Lung (tissue), 12 donors: ENCODE measurements around the gene SETD7. TPM values are rescaled to one million over a fixed set of nuclear protein-coding genes. Genes with fewer than 3 reads are reported as not detected.
A peak's percentile ranks its signal among the peaks of the same experiment; 100 is the strongest.

ENCODE experiments used
- ATAC-seq: fragments of 200-7000 bp; cut with Tn5 transposase; one replicate; pipeline ENCODE4 v1.9.1; 2020; ENCODE audit warnings: moderate number of reproducible peaks; ENCODE audit not compliant: insufficient read depth, low FRiP score
- DNase-seq, 3 donors: peaks; one replicate each; pipeline ENCODE4 v3.0.0-alpha.2; 2013 to 2017
- H3K27ac ChIP-seq, 2 donors: one replicate each; pipeline ENCODE4 v1.5.1; 2013; ENCODE audit warnings: mild to moderate bottlenecking in 2 of 2, moderate library complexity in 2 of 2, control low read depth in 1 of 2, inconsistent platforms in 1 of 2, low read depth in 1 of 2, low read length in 1 of 2
- H3K27me3 ChIP-seq, 3 donors: one replicate each; pipeline ENCODE4 v1.5.1; 2013; ENCODE audit warnings: low read length in 2 of 3; ENCODE audit not compliant: control insufficient read depth in 3 of 3, insufficient read depth in 3 of 3
- H3K36me3 ChIP-seq, 4 donors: one replicate each; pipeline ENCODE4 v1.5.1; 2013; ENCODE audit warnings: low read length in 4 of 4, mild to moderate bottlenecking in 1 of 4, moderate library complexity in 1 of 4; ENCODE audit not compliant: control insufficient read depth in 4 of 4, insufficient read depth in 4 of 4
- H3K4me1 ChIP-seq, 5 donors: one replicate each; pipeline ENCODE4 v1.5.1; 2013; ENCODE audit warnings: low read length in 5 of 5, mild to moderate bottlenecking in 2 of 5, moderate library complexity in 1 of 5; ENCODE audit not compliant: control insufficient read depth in 5 of 5, insufficient read depth in 5 of 5
- H3K4me3 ChIP-seq: one replicate; pipeline ENCODE4 v1.5.1; 2013; ENCODE audit warnings: mild to moderate bottlenecking, control low read depth, moderate library complexity
- H3K9ac ChIP-seq, 2 donors: one replicate each; pipeline ENCODE4 v1.5.1; 2013; ENCODE audit warnings: low read length in 2 of 2, control low read depth in 1 of 2; ENCODE audit not compliant: insufficient read depth in 1 of 2
- H3K9me3 ChIP-seq, 4 donors: one replicate each; pipeline ENCODE4 v1.5.1; 2013; ENCODE audit warnings: low read length in 3 of 4, mild to moderate bottlenecking in 1 of 4, moderate library complexity in 1 of 4; ENCODE audit not compliant: control insufficient read depth in 4 of 4, insufficient read depth in 3 of 4
- CTCF ChIP-seq: IDR thresholded peaks from 2 replicates; pipeline ENCODE4 v1.5.1; 2012; ENCODE audit warnings: mild to moderate bottlenecking; ENCODE audit errors: control extremely low read depth, extremely low read depth
- WGBS, 2 donors: extraction: QIAGEN DNeasy Blood & Tissue Kit; methylation state at CpG; one replicate each; pipeline ENCODE4 v1.1.7; 2013; 5-methylcytosine and 5-hydroxymethylcytosine counted together
- polyA plus RNA-seq, 2 donors: library from polyadenylated mRNA; stranded (reverse); fragments of 200-250 nt; gene quantifications; one replicate each; pipeline ENCODE4 v1.2.1, GENCODE V29; 2013
- total RNA-seq, 2 donors: library from RNA; depleted of rRNA in 1 of 2; stranded (reverse); fragments of >200 nt in 1 of 2; gene quantifications; one replicate each; pipeline ENCODE4 v1.2.1, GENCODE V29; 2014 to 2021
- donor health status: control.
- donor health status: control.
- donor health status: Bipolar disorder and iron deficiency.
- donor health status: healthy.
- donor health status: DM: yes; HTN: yes; CAD: no.

Gene SETD7
- total and polyA plus RNA-seq, 4 donors, result 8.9 to 35.7 (median 24.8) TPM

DNA sequence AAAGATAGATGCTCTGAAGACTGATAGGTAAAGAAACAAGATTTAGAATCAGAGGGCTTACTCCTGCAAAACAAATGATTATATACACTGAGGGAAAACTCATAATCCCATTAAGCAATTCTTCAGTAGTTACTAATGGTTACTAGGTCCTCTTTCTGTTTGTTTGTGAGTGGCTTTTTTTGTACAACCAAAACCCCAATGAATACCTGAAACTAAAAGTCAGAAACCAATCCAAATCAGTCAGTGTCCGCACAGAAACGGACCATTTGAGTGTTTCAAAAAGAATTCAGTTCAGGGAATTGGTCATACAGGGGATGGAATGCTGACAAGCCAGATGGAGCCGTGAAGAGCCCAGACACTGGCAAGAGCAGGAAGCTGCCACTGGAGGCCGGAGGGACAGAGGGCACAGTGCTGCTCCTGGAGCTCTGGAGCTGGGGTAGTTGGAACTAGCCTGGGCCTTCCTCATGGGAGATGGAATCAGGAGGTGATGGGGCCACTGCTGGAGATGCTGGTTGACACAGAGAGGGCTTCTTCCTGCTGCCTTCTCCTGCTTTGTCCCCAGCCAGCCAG, 31.9 kb downstream of the SETD7 start:
- H3K9ac ChIP-seq, result no peak overlapping the region

GRCh38 chr4:139523076-139523475, 32.9 kb downstream of the SETD7 start:
- Histone ChIP-seq H3K36me3 (peaks cover 26 to 53% (median 30%) of the 10 kb centered on the region in 4 donors), H3K27ac (no peak overlapping the region), H3K4me3 (no peak overlapping the region), H3K9me3 (no peaks in the 10 kb centered on the region), H3K9ac (no peak overlapping the region), H3K27me3 (peaks cover 0 to 2% (median 0%) of the 10 kb centered on the region in 3 donors), H3K4me1 (peaks cover 0 to 3% (median 0%) of the 10 kb centered on the region in 5 donors)
- TF ChIP-seq CTCF, result no peak
- 66 to 83% methylated on average over 1 of the region's 1 CpG for WGBS, 2 donors
- ATAC-seq (no peak), DNase-seq (no peak)

More for the DNA sequence above, 31.9 kb downstream of the SETD7 start:
- Histone ChIP-seq H3K27ac (peak overlapping the region in 1 of 2 donors; percentile 3), H3K4me1 (peaks cover 0 to 4% (median 3%) of the 10 kb centered on the region in 5 donors), H3K36me3 (peaks cover 19 to 48% (median 27%) of the 10 kb centered on the region in 4 donors), H3K4me3 (no peak overlapping the region), H3K9me3 (no peaks in the 10 kb centered on the region), H3K27me3 (peaks cover 0 to 2% (median 0%) of the 10 kb centered on the region in 3 donors)
- no peak for ATAC-seq
- peak in 1 of 3 donors; percentile 16 for DNase-seq
- TF ChIP-seq CTCF, result no peak
- WGBS, 2 donors, result 82 to 86% methylated on average over 4 of the region's 4 CpGs

DNA sequence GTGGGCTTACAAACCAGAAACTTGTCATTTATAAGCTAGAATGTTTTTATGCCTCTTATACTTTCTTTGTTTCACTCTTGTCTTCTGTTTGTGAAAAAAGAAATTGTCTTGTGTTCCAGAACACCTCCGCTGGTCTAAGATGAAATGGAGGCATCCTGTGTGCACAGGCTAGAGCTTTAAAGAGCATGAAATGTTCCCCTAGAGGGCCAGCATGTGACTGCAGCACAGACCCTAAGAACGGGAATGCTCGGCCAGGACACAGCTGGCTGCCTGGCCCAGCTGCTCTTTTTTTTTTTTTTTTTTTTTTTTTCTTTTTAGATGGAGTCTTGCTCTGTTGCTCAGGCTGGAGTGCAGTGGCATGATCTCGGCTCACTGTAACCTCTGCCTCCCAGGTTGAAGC, 33.6 kb downstream of the SETD7 start:
- ATAC-seq (no peak), DNase-seq (no peak)
- Histone ChIP-seq H3K27ac (no peak overlapping the region), H3K4me1 (peaks cover 0 to 3% (median 0%) of the 10 kb centered on the region in 5 donors), H3K36me3 (peaks cover 26 to 57% (median 33%) of the 10 kb centered on the region in 4 donors), H3K9me3 (no peaks in the 10 kb centered on the region), H3K4me3 (no peak overlapping the region), H3K9ac (no peak overlapping the region), H3K27me3 (peaks cover 0 to 2% (median 0%) of the 10 kb centered on the region in 3 donors)
- no peak for TF ChIP-seq CTCF
- 80 to 89% methylated on average over 4 of the region's 4 CpGs for WGBS, 2 donors
